ENCODE data around the gene SMC1B. TPM values are rescaled to one million over a fixed set of nuclear protein-coding genes. Genes with fewer than 3 reads are reported as not detected.

The SMC1B gene
- total RNA-seq, 1 experiment from 2014 or later, result 0.31 TPM

DNA sequence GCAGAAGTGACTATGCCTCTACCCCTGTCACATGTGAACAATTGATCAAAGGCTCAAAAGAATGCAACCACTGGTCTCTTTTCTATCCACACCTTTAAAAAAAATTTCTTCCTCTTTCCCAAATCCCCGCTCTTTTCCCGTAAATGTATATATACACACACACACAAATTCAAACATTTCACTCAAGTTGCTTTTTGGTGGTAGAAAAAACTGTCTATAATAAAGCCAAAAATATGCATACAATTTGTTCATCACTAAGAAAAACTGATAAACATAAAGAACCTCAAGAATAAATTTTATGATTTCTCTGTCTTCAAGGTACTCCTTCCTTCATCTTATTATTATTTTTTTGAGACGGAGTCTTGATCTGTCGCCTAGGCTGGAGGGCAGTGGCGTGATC lies 5.6 kb downstream of the SMC1B start:
- H4K20me1 ChIP-seq (ENCODE audit: insufficient read depth), result no peaks in the 10 kb centered on the region
- POLR2A ChIA-PET (ENCODE audit: unreplicated experiment), result no interaction called here
- H3K27ac ChIP-seq, result no peak overlapping the region
- no peaks in the 10 kb centered on the region for H3K4me1 ChIP-seq (replicated peaks; ENCODE audit: insufficient read depth)
- H3K4me2 ChIP-seq, result no peak overlapping the region
- TF ChIP-seq, protein P1, sequence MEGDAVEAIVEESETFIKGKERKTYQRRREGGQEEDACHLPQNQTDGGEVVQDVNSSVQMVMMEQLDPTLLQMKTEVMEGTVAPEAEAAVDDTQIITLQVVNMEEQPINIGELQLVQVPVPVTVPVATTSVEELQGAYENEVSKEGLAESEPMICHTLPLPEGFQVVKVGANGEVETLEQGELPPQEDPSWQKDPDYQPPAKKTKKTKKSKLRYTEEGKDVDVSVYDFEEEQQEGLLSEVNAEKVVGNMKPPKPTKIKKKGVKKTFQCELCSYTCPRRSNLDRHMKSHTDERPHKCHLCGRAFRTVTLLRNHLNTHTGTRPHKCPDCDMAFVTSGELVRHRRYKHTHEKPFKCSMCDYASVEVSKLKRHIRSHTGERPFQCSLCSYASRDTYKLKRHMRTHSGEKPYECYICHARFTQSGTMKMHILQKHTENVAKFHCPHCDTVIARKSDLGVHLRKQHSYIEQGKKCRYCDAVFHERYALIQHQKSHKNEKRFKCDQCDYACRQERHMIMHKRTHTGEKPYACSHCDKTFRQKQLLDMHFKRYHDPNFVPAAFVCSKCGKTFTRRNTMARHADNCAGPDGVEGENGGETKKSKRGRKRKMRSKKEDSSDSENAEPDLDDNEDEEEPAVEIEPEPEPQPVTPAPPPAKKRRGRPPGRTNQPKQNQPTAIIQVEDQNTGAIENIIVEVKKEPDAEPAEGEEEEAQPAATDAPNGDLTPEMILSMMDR (conservative IDR thresholded peaks at IDR 0.05), result no peak
- no peak for TF ChIP-seq EZH2 (IDR thresholded peaks at IDR 0.05; ENCODE audit: low read depth)
- CTCF ChIA-PET, result no interaction called here
- no peaks in the 10 kb centered on the region; the same call in 1 of the 2 replicates for H3K9me3 ChIP-seq (ENCODE audit: insufficient read depth, low read depth)
- H3K36me3 ChIP-seq (ENCODE audit: low read depth), result no peaks in the 10 kb centered on the region
- no TSS peak for BruUV-seq (replicated peaks)
- DNase-seq, result no peak
- no peaks in the 10 kb centered on the region for H3K9me2 ChIP-seq (ENCODE audit: insufficient read depth)
- no peaks in the 10 kb centered on the region for H3K79me2 ChIP-seq (ENCODE audit: low read depth)
- intact Hi-C loops (cut with micrococcal nuclease; ENCODE audit: unreplicated experiment), result no loop called here
- H3K27me3 ChIP-seq (ENCODE audit: insufficient read depth, low read depth), result no peaks in the 10 kb centered on the region
- no peak overlapping the region for H3K4me3 ChIP-seq
- H3F3A ChIP-seq (ENCODE audit: insufficient read depth, low read depth), result peaks cover 3% of the 10 kb centered on the region
- no peak overlapping the region for H2AFZ ChIP-seq

DNA sequence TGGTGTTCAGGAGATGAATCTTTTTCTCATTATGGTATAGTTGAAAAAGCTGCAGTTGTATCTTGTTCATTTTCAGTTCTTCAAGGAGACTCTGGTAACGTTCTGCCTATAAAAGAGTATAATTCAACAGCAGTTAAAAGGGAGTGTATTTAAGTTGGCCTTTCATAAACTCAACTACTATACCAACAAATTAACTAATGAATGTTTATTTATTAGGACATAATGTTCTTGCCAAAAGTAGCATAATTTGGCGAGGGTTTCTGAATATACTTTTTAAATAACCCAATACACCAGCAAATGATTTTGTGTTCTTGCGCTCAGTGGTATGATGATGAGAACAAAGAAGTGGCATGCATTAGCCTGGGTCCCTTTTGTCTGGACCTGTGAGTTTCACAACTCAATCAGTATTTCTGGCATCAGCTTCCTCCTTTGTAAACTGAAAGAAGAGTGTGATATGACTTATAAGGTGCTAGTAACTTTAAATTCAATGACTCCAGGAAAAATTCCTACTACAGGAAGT lies 10.9 kb downstream of the SMC1B start:
- POLR2A ChIA-PET (ENCODE audit: unreplicated experiment), result no interaction called here
- BruUV-seq (replicated peaks), result no TSS peak
- Histone ChIP-seq H4K20me1 (ENCODE audit: insufficient read depth) (no peaks in the 10 kb centered on the region), H3K36me3 (ENCODE audit: low read depth) (no peaks in the 10 kb centered on the region), H3K4me1 (replicated peaks; ENCODE audit: insufficient read depth) (no peaks in the 10 kb centered on the region), H3K27ac (no peak overlapping the region), H2AFZ (no peak overlapping the region), H3K9me2 (ENCODE audit: insufficient read depth) (no peaks in the 10 kb centered on the region), H3K4me2 (no peak overlapping the region), H3K9me3 (ENCODE audit: insufficient read depth, low read depth) (no peaks in the 10 kb centered on the region), H3K4me3 (no peak overlapping the region), H3K27me3 (ENCODE audit: insufficient read depth, low read depth) (no peaks in the 10 kb centered on the region), H3K79me2 (ENCODE audit: low read depth) (no peaks in the 10 kb centered on the region), H3F3A (ENCODE audit: insufficient read depth, low read depth) (no peaks in the 10 kb centered on the region; the same call in 1 of the 2 replicates)
- TF ChIP-seq, protein P1 (conservative IDR thresholded peaks at IDR 0.05), result no peak
- no peak for TF ChIP-seq EZH2 (IDR thresholded peaks at IDR 0.05; ENCODE audit: low read depth)
- DNase-seq, result no peak
- intact Hi-C loops (cut with micrococcal nuclease; ENCODE audit: unreplicated experiment), result no loop called here
- CTCF ChIA-PET, result no interaction called here

DNA sequence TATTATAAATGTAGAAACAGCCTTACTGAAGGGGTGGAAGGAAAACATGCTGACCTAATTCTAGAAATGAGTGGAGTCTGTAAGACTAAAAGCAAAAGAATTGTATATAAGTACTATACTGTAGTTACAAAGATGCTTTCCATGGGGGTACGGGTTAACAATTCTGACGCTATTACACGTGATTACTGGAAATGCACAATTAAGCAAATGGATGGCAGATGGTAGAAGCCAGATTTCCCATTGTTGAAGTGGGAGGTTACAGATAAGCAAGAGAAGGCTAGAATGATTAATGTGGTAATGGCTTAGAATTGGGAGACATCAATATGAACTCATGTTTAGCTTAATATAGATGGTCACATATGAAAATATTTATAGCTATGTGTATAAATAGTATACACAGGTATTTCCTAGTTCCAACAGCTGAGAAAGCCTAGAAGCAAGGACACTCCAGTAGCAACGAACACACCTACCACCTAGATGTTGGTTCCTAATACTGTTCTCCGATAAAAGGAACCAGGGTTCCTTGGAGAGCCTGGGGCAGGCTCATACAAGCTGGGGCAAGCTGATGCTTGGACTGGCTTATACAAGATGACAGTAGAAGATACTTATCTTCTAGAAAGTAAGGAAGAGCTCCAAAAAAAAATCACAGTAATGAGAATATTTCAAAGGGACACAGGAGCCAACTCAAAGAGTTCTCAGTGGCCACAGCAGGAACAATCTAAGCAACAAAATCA lies 13.5 kb downstream of the SMC1B start:
- Histone ChIP-seq H3K9me3 (ENCODE audit: insufficient read depth, low read depth) (no peaks in the 10 kb centered on the region), H3K79me2 (ENCODE audit: low read depth) (no peaks in the 10 kb centered on the region), H3F3A (ENCODE audit: insufficient read depth, low read depth) (no peaks in the 10 kb centered on the region), H4K20me1 (ENCODE audit: insufficient read depth) (no peaks in the 10 kb centered on the region), H3K4me2 (no peak overlapping the region), H3K27me3 (ENCODE audit: insufficient read depth, low read depth) (no peaks in the 10 kb centered on the region), H3K4me1 (replicated peaks; ENCODE audit: insufficient read depth) (no peaks in the 10 kb centered on the region), H3K36me3 (ENCODE audit: low read depth) (no peaks in the 10 kb centered on the region), H3K27ac (no peak overlapping the region), H3K4me3 (no peak overlapping the region), H3K9me2 (ENCODE audit: insufficient read depth) (no peaks in the 10 kb centered on the region), H2AFZ (no peak overlapping the region)
- TF ChIP-seq, protein P1 (conservative IDR thresholded peaks at IDR 0.05), result no peak
- no peak for TF ChIP-seq EZH2 (IDR thresholded peaks at IDR 0.05; ENCODE audit: low read depth)
- BruUV-seq (replicated peaks), result no TSS peak
- no peak for DNase-seq
- ChIA-PET CTCF (no interaction called here), POLR2A (ENCODE audit: unreplicated experiment) (no interaction called here)
- intact Hi-C loops (cut with micrococcal nuclease; ENCODE audit: unreplicated experiment), result no loop called here
